HG03520 (cell line): ENCODE results near the gene PRELID3B.
A peak's percentile ranks its signal among the peaks of the same experiment; 100 is the strongest.
"Not testable (repeated sequence)": the region's sequence is repeated elsewhere in the genome, so short reads cannot be mapped to it uniquely, and the experiment has no call there.

Experiments
- ATAC-seq: cut with Tn5 transposase; IDR thresholded peaks from one replicate; pipeline ENCODE4 v1.9.1; 2021; ENCODE audit warnings: mild to moderate bottlenecking, moderate library complexity; ENCODE audit not compliant: unreplicated experiment

The PRELID3B gene

GRCh38 chr20:59050437-59050836 lies 7.9 kb upstream of the PRELID3B start:
- ATAC-seq: no peak

- no peak for ATAC-seq
These were observed 6.1 kb upstream of the PRELID3B start for GRCh38 chr20:59048681-59049030.

GRCh38 chr20:59047938-59048680 lies 5.5 kb upstream of the PRELID3B start:
- ATAC-seq: no peak

- no peak for ATAC-seq
These were observed 4.3 kb upstream of the PRELID3B start for GRCh38 chr20:59046862-59047261.

- ATAC-seq: no peak
These were observed 2.2 kb upstream of the PRELID3B start for GRCh38 chr20:59044796-59045195.

- ATAC-seq: no peak
These were observed 1.7 kb upstream of the PRELID3B start for GRCh38 chr20:59044295-59044694.

- no peak for ATAC-seq
These were observed 1.1 kb upstream of the PRELID3B start for GRCh38 chr20:59043698-59044097.

GRCh38 chr20:59042796-59043631 lies 428 bp upstream of the PRELID3B start:
- peak; percentile 81 for ATAC-seq

- not testable (repeated sequence) for ATAC-seq
These were observed 1.1 kb downstream of the PRELID3B start for GRCh38 chr20:59041487-59041886.

GRCh38 chr20:59040667-59041066 lies 1.9 kb downstream of the PRELID3B start:
- ATAC-seq: no peak

GRCh38 chr20:59039233-59039632 lies 3.4 kb downstream of the PRELID3B start:
- ATAC-seq: no peak

- ATAC-seq: no peak
These were observed 5.2 kb downstream of the PRELID3B start for GRCh38 chr20:59037386-59037785.

- no peak for ATAC-seq
These were observed 7.2 kb downstream of the PRELID3B start for GRCh38 chr20:59035381-59035780.

GRCh38 chr20:59033616-59034165 lies 8.9 kb downstream of the PRELID3B start:
- ATAC-seq: no peak

GRCh38 chr20:59033093-59033492 lies 9.5 kb downstream of the PRELID3B start:
- ATAC-seq: no peak

- no peak for ATAC-seq
These were observed 9.9 kb downstream of the PRELID3B start for GRCh38 chr20:59032713-59033059.

GRCh38 chr20:59032023-59032712 lies 10.4 kb downstream of the PRELID3B start, which contains the start of gene ATP5F1E:
ATP5F1E (minus strand) TSS chr20:59032335; CDS start chr20:59032251, 84 bp downstream.
- peak; percentile 91 for ATAC-seq

- no peak for ATAC-seq
These were observed 11.0 kb downstream of the PRELID3B start for GRCh38 chr20:59031564-59032022.

- ATAC-seq: no peak
These were observed 11.5 kb downstream of the PRELID3B start for GRCh38 chr20:59030911-59031563.

GRCh38 chr20:59028812-59029211 lies 13.8 kb downstream of the PRELID3B start:
- no peak for ATAC-seq
